ENCODE measurements around the gene SYNE2.

- TF ChIP-seq, protein P1, sequence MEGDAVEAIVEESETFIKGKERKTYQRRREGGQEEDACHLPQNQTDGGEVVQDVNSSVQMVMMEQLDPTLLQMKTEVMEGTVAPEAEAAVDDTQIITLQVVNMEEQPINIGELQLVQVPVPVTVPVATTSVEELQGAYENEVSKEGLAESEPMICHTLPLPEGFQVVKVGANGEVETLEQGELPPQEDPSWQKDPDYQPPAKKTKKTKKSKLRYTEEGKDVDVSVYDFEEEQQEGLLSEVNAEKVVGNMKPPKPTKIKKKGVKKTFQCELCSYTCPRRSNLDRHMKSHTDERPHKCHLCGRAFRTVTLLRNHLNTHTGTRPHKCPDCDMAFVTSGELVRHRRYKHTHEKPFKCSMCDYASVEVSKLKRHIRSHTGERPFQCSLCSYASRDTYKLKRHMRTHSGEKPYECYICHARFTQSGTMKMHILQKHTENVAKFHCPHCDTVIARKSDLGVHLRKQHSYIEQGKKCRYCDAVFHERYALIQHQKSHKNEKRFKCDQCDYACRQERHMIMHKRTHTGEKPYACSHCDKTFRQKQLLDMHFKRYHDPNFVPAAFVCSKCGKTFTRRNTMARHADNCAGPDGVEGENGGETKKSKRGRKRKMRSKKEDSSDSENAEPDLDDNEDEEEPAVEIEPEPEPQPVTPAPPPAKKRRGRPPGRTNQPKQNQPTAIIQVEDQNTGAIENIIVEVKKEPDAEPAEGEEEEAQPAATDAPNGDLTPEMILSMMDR (IDR thresholded peaks at IDR 0.05; ENCODE audit: low read depth, low read length) = no peak
- no peak for TF ChIP-seq MYC (IDR thresholded peaks at IDR 0.05; ENCODE audit: low read depth, low read length)
Observed at GRCh38 chr14:64248689-64249088, 395.9 kb downstream of the SYNE2 start.

All from NB4 (cell line).